SH-SY5Y (cell line): ENCODE results near the gene TMEM234.

Source experiments
- GATA2 ChIP-seq: IDR thresholded peaks from 2 replicates; pipeline ENCODE4 v1.6.1; 2011; ENCODE audit warnings: mild to moderate bottlenecking, low read depth, low read length
- GATA3 ChIP-seq: IDR thresholded peaks from 2 replicates; pipeline ENCODE4 v1.6.1; 2011; ENCODE audit warnings: low read depth, mild to moderate bottlenecking, low read length, moderate library complexity

DNA sequence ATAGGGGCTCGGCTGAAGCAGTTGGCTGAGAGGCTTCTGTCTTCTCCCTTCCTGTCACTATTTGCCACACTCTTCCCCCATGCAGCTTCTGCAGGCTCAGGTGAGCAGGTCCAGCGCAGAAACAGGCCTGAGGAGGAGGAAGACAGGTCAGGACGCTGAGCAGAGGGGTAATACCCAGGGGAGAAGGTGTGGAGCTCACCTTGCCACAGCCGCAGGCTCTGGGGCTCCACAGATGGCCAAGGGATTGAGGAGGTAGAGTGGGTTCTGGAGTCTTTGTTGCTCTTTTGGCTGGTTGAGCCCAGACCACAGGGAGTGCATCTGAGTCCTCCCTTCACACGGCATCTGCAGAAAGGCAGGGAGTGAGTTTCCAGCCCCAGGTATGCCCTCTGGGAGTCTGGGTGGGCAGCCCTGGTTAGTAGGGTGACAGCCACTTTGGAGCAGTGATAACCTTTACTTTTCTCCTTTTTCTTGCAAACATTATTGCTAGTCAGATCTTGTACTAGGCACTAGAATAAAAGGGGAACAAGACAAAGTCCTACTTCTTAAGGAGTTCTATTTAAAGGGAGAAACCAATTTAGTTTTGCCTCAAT lies 9.8 kb upstream of the TMEM234 start:
- TF ChIP-seq GATA2 (no peak), GATA3 (no peak)
